H1 (cell line): ENCODE data around the gene MACROD2. TPM values are rescaled to one million over a fixed set of nuclear protein-coding genes. Genes with fewer than 3 reads are reported as not detected.

Source experiments
- EZH2 ChIP-seq: fragments of 200-600 bp; sonication (generic); IDR thresholded peaks from 2 replicates; pipeline ENCODE4 v1.7.1; 2012; ENCODE audit warnings: low read depth, mild to moderate bottlenecking, moderate library complexity, low read length, inconsistent platforms; ENCODE audit not compliant: severe bottlenecking
- MAFK ChIP-seq: IDR thresholded peaks from 2 replicates; pipeline ENCODE4 v1.6.1; 2012; ENCODE audit warnings: low read depth, mild to moderate bottlenecking, improper control_type of control experiment, low read length
- POLR2A ChIP-seq, 2 experiments: IDR thresholded peaks; 1 replicate in 1 of 2; 2 replicates in 1 of 2; pipeline ENCODE4 v1.6.1; 2011; ENCODE audit warnings: low read depth in 2 of 2, low read length in 2 of 2, mild to moderate bottlenecking in 2 of 2; ENCODE audit errors: control extremely low read depth in 1 of 2
- POU5F1 ChIP-seq: IDR thresholded peaks from 2 replicates; pipeline ENCODE4 v1.6.1; 2011; ENCODE audit warnings: low read depth, mild to moderate bottlenecking, low read length, moderate library complexity
- SIN3A ChIP-seq, 2 experiments: IDR thresholded peaks in 1 of 2; conservative IDR thresholded peaks in 1 of 2; 2 replicates each; pipeline ENCODE4 v1.6.1; 2011 to 2012; ENCODE audit warnings: low read length in 2 of 2, improper control_type of control experiment in 1 of 2, low read depth in 1 of 2, mild to moderate bottlenecking in 1 of 2
- SP2 ChIP-seq: IDR thresholded peaks from 2 replicates; pipeline ENCODE4 v1.6.1; 2012; ENCODE audit warnings: mild to moderate bottlenecking, low read length, inconsistent platforms
- polyA plus RNA-seq, 7 experiments: library from polyadenylated mRNA; depleted of rRNA in 3 of 7; stranded (reverse) in 5 of 7; unstranded in 2 of 7; fragments of >200 nt in 5 of 7; fragments of 200-250 nt in 2 of 7; gene quantifications; 1 replicate in 5 of 7; 2 replicates in 1 of 7; 4 replicates in 1 of 7; pipeline versions ENCODE4 v1.2.1 to v1.2.3, GENCODE V29; 2011 to 2013; ENCODE audit warnings: missing spikeins in 2 of 7, mixed read lengths in 2 of 7
- total RNA-seq: library from RNA; stranded (reverse); fragmentation: NEBNext Ultra II Directional; extraction: Animal tissue kit (Norgen Biotek cat#: 25700); gene quantifications from 2 replicates; pipeline ENCODE4 v1.2.1, GENCODE V29; 2021

The MACROD2 gene
- total and polyA plus RNA-seq, 2 of the 8 experiments (the other 6 are each of a cell fraction or from before 2014, with no cell fraction given), result 0.70 to 3.9 TPM

DNA sequence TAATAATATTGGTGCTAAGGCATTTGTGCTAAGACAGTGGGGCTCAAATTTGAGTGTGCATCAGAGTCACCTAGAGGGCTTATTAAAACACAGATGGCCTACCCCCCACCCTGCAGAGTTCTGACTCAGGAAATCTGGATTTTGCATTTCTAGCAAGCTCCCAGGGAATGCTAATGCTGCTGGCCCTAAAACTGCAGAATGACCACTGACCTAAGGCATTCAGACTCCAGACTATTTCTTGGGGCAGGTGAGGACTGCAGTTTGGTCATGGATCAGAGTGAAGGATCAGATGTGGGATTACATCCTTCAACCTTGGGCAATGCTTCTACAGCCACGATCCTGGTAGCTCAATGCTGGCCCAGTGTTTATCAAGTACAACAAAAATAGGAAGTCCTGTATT lies 952.2 kb downstream of the MACROD2 start (continued):
- no peak for TF ChIP-seq EZH2
- TF ChIP-seq SIN3A (conservative IDR thresholded peaks at IDR 0.05 in 1 of 2, IDR thresholded peaks at IDR 0.05 in 1 of 2; ENCODE audit: low read depth in 1 of 2, low read length in 2 of 2), result no peak
- no peak for TF ChIP-seq POLR2A (IDR thresholded peaks at IDR 0.05; ENCODE audit: control extremely low read depth in 1 of 2, low read depth in 2 of 2, low read length in 2 of 2)
- no peak for TF ChIP-seq POU5F1
- no peak for TF ChIP-seq MAFK
- TF ChIP-seq SP2, result no peak
